ENCODE results near the gene CHADL. TPM values are rescaled to one million over a fixed set of nuclear protein-coding genes. Genes with fewer than 3 reads are reported as not detected.

CHADL gene
- total and polyA plus RNA-seq, 9 of the 15 experiments (the other 6 are each of a cell fraction or from before 2014, with no cell fraction given) = not detected

DNA sequence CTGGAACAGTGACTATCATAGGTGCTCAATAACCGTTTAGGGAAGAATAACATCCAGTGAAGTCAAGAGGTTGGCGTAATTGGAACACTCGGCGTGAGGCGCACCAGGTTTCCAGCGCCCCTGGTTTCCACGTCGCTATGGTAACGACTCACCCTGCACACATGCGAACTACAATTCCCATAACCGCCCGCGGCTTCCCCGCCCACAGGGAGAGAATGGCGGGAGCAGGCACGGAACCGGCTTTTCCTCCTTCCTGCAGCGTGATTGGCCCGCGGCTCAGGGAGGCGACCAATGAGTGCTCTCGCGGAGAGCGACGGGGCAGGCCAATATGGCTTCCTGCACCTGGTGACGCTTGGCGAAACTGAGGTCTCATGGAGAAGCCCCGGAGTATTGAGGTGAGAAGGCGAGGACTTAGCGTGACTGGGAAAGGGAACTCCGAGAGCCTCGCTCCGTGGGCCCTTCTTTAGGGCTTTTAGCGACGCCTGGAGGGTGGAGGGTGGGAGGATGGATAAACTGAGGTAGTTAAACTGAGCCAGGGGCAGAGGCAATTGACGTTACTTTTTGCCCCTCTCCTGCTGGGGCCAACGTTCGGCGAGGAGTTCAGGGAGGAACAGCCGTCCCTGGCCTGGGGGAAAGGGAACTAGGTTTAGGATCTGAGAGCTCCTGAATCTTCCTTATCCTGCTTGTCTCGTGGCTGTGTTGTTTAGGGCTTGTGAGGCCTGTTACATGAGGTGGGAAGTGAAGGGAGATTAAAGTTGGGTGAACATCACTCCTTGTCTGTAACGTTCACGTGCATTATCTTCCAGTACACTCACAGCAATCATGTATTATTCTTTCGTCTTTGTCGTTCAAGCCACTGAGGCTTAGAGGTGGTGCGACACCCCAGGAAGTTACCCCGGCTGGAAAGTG, 35.5 kb downstream of the CHADL start, which contains the start of gene L3MBTL2 (continued):
- TF ChIP-seq, protein P1, sequence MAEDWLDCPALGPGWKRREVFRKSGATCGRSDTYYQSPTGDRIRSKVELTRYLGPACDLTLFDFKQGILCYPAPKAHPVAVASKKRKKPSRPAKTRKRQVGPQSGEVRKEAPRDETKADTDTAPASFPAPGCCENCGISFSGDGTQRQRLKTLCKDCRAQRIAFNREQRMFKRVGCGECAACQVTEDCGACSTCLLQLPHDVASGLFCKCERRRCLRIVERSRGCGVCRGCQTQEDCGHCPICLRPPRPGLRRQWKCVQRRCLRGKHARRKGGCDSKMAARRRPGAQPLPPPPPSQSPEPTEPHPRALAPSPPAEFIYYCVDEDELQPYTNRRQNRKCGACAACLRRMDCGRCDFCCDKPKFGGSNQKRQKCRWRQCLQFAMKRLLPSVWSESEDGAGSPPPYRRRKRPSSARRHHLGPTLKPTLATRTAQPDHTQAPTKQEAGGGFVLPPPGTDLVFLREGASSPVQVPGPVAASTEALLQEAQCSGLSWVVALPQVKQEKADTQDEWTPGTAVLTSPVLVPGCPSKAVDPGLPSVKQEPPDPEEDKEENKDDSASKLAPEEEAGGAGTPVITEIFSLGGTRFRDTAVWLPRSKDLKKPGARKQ (CRISPR knock-in tag; IDR thresholded peaks at IDR 0.05) = no peak
- TF ChIP-seq SRSF1 (IDR thresholded peaks at IDR 0.05; ENCODE audit: low read depth, low read length) (no peak), MBD2 (IDR thresholded peaks at IDR 0.05; ENCODE audit: borderline replicate concordance, low read depth) (peak; percentile 87), HDAC2 (IDR thresholded peaks at IDR 0.05) (0 out of 2 replicates have a peak, but pooled peaks have one; percentile 39), RFX1 (IDR thresholded peaks at IDR 0.05) (peak; percentile 98), CC2D1A (IDR thresholded peaks at IDR 0.05) (no peak), TBP (optimal IDR thresholded peaks at IDR 0.05; ENCODE audit: low read depth, low read length) (peak; percentile 65), NFXL1 (CRISPR knock-in tag; IDR thresholded peaks at IDR 0.05) (no peak), DIDO1 (tag; IDR thresholded peaks at IDR 0.05; ENCODE audit: low read depth) (no peak), KLF10 (CRISPR knock-in tag; IDR thresholded peaks at IDR 0.05) (no peak), ARID2 (IDR thresholded peaks at IDR 0.05) (no peak), MYC (IDR thresholded peaks at IDR 0.05; ENCODE audit: low read depth, low read length) (peak; percentile 43), MYC (CRISPR knock-in tag; IDR thresholded peaks at IDR 0.05; ENCODE audit: borderline replicate concordance, low read depth) (no peak), POLR2G (IDR thresholded peaks at IDR 0.05; ENCODE audit: low read depth, low read length) (peak; percentile 85), C11orf30 (IDR thresholded peaks at IDR 0.05; ENCODE audit: low read depth) (peak; percentile 87), ZFP36 (IDR thresholded peaks at IDR 0.05; ENCODE audit: low read depth, low read length, partially characterized antibody) (no peak), LCOR (CRISPR knock-in tag; IDR thresholded peaks at IDR 0.05) (no peak), ZNF324 (CRISPR knock-in tag; IDR thresholded peaks at IDR 0.05) (no peak)
- TF ChIP-seq, protein P2, sequence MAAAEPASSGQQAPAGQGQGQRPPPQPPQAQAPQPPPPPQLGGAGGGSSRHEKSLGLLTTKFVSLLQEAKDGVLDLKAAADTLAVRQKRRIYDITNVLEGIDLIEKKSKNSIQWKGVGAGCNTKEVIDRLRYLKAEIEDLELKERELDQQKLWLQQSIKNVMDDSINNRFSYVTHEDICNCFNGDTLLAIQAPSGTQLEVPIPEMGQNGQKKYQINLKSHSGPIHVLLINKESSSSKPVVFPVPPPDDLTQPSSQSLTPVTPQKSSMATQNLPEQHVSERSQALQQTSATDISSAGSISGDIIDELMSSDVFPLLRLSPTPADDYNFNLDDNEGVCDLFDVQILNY (CRISPR knock-in tag; IDR thresholded peaks at IDR 0.05) = no peak
- TF ChIP-seq, protein P3, sequence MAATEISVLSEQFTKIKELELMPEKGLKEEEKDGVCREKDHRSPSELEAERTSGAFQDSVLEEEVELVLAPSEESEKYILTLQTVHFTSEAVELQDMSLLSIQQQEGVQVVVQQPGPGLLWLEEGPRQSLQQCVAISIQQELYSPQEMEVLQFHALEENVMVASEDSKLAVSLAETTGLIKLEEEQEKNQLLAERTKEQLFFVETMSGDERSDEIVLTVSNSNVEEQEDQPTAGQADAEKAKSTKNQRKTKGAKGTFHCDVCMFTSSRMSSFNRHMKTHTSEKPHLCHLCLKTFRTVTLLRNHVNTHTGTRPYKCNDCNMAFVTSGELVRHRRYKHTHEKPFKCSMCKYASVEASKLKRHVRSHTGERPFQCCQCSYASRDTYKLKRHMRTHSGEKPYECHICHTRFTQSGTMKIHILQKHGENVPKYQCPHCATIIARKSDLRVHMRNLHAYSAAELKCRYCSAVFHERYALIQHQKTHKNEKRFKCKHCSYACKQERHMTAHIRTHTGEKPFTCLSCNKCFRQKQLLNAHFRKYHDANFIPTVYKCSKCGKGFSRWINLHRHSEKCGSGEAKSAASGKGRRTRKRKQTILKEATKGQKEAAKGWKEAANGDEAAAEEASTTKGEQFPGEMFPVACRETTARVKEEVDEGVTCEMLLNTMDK (IDR thresholded peaks at IDR 0.05; ENCODE audit: borderline replicate concordance, insufficient read depth, low read depth, low read length, poor library complexity, severe bottlenecking) = no peak
- TF ChIP-seq, protein P4, sequence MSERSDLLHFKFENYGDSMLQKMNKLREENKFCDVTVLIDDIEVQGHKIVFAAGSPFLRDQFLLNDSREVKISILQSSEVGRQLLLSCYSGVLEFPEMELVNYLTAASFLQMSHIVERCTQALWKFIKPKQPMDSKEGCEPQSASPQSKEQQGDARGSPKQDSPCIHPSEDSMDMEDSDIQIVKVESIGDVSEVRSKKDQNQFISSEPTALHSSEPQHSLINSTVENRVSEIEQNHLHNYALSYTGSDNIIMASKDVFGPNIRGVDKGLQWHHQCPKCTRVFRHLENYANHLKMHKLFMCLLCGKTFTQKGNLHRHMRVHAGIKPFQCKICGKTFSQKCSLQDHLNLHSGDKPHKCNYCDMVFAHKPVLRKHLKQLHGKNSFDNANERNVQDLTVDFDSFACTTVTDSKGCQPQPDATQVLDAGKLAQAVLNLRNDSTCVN (CRISPR knock-in tag; IDR thresholded peaks at IDR 0.05) = no peak
- TF ChIP-seq, protein P5, sequence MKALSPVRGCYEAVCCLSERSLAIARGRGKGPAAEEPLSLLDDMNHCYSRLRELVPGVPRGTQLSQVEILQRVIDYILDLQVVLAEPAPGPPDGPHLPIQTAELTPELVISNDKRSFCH (CRISPR knock-in tag; IDR thresholded peaks at IDR 0.05) = no peak
- TF ChIP-seq, protein P5 (tag; IDR thresholded peaks at IDR 0.05) = no peak
